ENCODE results near the gene CHRM1. TPM values are rescaled to one million over a fixed set of nuclear protein-coding genes. Genes with fewer than 3 reads are reported as not detected.

CHRM1 gene
- total RNA-seq, 2 experiments from 2014 or later, result not detected

GRCh38 chr11:62910141-62910882, 10.9 kb downstream of the CHRM1 start:
- ChIA-PET CTCF (interaction anchor here (0.6 to 1.8 kb wide), 4 partner anchors 12 to 527 kb away, joined by 3 to 10 read pairs (median 6); no protein-coding TSS in a partner anchor), POLR2A (no interaction called here)

DNA sequence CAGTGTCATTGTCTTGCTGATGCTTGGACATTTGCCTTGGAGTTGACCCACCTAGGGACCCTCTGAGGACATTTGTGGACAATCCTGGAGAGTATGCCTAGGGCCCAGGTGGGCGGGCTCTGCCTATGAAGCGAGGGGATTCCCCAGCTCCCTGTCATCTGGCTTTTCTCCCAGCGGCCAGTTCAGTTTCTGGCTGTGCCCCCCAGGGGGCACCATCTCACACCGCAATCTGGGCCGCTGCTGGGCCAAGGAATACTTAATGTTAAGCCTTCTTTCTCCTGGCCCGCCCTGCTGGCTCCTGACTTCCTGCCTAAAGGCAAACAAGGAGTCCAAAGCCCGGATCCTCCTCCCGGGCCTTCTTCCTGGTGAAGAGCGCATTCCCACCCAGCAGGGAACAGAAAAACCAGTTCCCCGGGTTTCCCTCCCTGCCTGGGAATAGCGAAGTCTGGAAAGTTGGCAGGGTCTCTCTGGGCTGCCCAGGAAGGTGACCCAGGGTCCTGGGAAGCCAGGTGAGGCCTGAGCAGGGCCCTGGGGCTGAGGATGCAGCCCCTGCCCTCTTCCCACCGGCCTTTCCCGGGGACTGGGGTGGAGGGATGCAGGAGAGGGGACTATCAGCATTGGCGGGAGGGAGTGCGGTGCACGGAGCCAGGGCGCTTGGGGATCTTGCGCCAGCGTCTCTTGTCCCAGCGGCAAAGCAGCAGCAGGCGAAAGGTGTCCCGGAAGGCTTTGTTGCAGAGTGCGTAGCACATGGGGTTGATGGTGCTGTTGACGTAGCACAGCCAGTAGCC, 11.9 kb downstream of the CHRM1 start:
- ChIA-PET POLR2A (no interaction called here), CTCF (interaction anchor here (0.7 to 4.0 kb wide), 5 partner anchors 9 to 115 kb away, joined by 3 to 30 read pairs (median 6); no protein-coding TSS in a partner anchor)

DNA sequence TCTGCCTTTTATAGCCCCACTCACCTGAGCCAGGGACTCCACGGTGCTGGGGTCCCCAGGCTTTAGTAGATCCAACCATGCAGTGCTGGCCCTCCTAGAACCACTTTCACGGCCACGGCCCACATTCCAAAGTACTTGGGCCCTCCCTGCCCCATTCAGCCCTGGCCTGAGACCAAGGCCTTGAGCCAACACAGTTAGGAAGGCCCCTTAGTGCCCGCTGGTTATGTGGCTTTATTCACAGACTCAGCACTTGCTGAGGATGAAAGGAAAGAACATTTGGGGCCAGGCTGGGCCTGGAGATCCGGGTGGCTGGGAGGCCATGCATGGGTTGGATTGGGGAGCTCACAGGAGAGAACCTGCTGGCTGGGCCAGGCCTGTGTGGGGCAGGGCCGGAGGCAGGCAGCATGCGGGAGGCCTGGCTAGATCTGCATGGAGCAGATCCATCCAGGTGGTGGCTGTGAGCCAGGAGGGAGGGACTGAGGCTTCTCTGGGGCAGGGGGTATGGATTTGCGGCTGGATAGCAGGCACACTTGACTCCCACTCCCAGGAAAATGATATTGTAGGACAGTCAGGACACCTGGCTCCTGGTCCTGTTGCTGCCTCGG, 12.6 kb downstream of the CHRM1 start:
- CTCF ChIA-PET, result interaction anchor here (0.7 to 5.9 kb wide), 5 partner anchors 10 to 113 kb away, joined by 3 to 170 read pairs (median 6); no protein-coding TSS in a partner anchor
- POLR2A ChIA-PET, result no interaction called here

DNA sequence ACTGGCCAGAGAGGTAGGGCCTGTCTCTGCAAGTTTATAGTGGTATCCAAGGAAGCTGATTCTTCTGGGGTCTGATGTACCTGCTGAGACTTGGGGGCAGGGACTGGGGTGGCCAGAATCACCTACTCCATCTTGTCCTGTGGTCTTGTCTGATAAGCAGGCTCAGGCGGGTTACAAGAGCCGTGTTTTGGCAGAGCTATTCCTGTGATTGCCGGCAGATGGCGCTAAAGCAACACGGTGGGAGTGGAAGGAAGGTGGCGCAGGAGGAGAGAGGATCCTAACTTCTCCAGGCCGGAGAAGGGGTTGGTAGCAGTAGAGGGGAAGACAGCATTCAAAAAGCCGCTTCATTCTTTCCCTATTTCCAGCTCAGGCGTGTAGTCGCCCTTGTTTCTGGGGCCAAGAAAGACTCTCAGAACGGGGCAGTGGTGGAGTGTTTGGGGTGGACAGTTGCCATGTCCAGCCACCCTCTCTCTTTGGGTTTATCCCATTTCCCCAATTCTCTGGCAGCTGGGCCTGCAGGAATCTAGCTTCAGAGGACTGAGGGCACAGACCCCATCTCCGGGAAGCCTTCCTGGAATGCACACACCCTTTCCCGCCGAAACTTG, 15.1 kb downstream of the CHRM1 start:
- POLR2A ChIA-PET, result no interaction called here

DNA sequence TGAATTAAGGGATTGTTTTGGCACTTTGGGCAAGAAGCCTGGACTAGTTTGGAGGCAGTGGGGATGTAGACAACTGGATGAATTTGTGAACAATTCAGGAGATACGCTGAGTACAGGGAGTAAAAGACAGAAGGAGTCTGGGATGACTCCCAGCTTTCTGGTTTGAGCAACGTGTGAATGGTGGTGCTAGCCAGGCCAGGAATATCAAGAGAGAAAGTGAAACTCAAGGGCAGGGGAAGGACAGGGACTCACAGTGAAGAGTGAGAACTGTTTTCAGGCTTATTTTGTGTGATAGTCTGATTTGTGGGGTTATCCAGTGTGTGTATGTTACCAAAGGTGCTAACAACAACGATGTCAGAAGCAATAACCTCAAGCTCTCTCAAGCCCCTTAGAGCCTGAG, 15.9 kb downstream of the CHRM1 start:
- POLR2A ChIA-PET, result interaction anchor here (0.9 kb wide), 1 partner anchor 67 kb away, joined by 3 read pairs; no protein-coding TSS in a partner anchor

More for the DNA sequence above, 15.1 kb downstream of the CHRM1 start:
- CTCF ChIA-PET, result interaction anchor here (0.6 to 5.9 kb wide), 28 partner anchors 9 to 447 kb away, joined by 3 to 170 read pairs (median 5); partner anchors contain the start of gene SLC22A8

GRCh38 chr11:62902932-62903331, 18.2 kb downstream of the CHRM1 start:
- ChIA-PET CTCF (interaction anchor here (0.6 to 5.9 kb wide), 5 partner anchors 11 to 231 kb away, joined by 3 to 170 read pairs (median 4); partner anchors contain the start of gene UQCC3), POLR2A (interaction anchor here (0.7 to 1.0 kb wide), 2 partner anchors 22 to 149 kb away, joined by 3 to 6 read pairs; partner anchors contain the start of genes SLC3A2 and ZBTB3)

More for the DNA sequence above, 15.9 kb downstream of the CHRM1 start:
- CTCF ChIA-PET, result interaction anchor here (0.6 to 5.9 kb wide), 26 partner anchors 10 to 447 kb away, joined by 3 to 170 read pairs (median 5); partner anchors contain the start of gene SLC22A8

- ChIA-PET CTCF (interaction anchor here (0.6 to 0.7 kb wide), 2 partner anchors 11 to 85 kb away, joined by 3 to 4 read pairs; no protein-coding TSS in a partner anchor), POLR2A (interaction anchor here (0.6 kb wide), 2 partner anchors 92 to 773 kb away, joined by 3 to 5 read pairs; partner anchors contain the start of gene ATL3)
Measured at GRCh38 chr11:62898027-62898426, 23.1 kb downstream of the CHRM1 start.

DNA sequence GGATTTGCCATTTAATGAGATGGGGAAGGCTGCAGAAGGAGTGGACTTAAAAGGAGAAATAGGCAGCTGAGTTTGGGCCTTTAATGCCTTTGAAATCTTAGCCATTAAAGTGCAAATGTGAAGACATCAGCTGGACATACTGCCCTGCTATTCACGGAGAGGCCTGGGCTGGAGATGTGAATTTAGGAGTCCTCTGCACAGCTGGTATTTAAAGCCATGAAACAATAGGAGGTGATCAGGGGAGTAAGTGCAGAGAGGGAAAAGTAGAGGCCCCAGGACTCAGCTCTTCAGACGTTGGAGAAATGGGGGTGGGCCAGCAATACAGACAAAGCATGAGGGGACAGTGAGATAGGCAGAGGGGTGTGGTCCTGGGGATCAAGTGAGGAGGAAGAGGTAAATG, 23.9 kb downstream of the CHRM1 start:
- POLR2A ChIA-PET, result no interaction called here

GRCh38 chr11:62896049-62896448, 25.1 kb downstream of the CHRM1 start:
- ChIA-PET CTCF (no interaction called here), POLR2A (no interaction called here)

More for the DNA sequence above, 23.9 kb downstream of the CHRM1 start:
- CTCF ChIA-PET, result no interaction called here

DNA sequence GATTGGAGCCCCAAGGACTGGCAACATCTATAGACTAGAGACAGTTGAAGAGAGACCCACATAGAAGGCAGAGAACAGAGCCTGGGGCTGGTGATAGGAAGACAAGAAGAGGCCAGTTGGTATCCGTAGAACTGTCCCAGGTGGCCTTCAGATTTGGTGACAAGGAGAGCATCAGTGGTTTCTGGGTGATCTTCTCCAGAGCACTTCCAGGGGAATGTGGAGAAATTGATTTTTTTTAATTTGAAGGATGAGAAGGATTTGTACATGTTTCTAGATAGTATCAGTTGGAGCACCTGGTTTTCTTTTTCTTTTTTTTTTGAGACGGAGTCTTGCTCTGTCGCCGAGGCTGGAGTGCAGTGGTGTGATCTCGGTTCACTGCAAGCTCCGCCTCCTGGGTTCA, 25.7 kb downstream of the CHRM1 start:
- ChIA-PET POLR2A (no interaction called here), CTCF (no interaction called here)

DNA sequence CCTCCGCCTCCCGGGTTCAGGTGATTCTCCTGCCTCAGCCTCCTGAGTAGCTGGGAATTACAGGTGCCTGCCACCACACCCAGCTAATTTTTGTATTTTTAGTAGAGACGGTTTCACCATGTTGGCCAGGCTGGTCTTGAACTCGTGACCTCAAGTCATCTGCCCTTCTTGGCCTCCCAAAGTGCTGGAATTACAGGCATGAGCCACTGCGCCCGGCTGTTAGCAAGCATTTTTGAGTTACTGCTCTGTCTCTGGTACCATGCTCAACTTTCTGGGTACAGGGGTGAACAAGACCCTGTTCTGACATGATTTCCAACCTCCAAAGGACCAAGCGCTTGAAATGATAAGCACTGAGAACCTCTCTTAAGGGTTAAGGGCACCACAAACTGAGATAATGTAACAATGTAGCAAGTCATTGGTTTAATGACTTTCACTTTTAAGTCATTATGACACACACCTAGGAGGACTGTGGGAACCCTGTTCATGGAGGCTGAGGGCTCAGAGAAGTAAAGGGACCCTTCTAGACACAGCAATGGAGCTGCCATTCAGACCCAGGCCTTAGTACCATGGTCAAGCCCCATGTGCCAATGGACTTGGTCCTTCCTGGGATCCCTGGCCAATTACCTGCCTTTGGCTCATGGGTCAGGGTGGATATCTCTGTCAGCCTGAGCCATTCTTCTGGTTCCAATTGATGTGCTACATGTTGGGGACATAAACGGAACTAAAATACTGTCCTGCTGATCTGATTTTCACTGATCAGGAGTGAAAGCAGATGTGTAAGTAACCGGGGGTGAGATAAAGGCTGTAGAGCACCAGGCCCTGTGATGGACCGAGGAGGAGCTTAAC, 28.9 kb downstream of the CHRM1 start:
- CTCF ChIA-PET, result interaction anchor here (0.7 to 2.7 kb wide), 4 partner anchors 11 to 817 kb away, joined by 3 to 11 read pairs (median 5); partner anchors contain the start of gene SLC3A2
- POLR2A ChIA-PET, result no interaction called here

DNA sequence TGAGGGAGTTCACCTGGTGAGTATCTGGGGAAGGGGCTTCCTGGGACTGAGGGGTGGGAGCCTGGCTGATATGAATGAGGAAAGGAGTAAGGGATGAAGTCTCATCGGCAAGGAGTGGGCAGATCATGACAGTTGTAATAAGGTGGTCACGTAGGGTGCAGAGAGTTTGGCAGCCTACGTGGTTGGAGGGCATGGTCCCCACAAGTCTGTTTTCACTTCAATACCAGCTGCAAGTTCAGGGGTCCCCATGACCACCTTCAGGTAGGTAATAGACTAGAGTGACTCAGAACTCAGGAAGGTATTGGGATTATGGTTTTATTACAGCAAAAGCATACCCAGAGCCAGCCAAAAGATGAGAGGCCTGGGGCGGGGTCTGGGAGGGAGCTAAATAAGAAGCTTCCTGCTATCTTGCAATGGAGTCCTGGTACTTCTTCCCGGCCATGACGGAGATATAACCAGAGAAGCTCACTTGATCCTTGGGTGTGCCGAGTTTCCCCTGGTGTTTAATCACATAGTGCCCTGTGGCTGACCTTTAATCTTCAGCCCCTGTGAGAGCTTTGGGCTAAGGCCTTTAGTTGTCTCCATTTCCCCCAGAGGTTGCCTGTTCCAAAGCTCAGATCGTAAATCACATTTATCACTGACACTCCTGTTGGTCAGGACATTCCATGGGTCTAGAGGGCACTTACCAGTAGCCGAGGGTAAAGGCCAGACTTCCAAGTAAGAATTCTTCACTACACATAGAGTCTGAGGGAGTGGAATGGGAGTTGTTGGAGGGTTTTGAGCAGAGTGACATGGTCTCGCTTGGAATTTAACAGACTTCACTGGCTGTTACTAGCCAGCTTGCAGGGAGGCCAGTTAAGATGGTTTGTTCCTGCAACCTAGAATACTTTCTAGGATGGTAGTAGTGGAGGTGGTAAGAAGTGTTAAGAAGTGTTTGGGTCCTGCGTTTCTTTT, 31.4 kb downstream of the CHRM1 start:
- POLR2A ChIA-PET, result interaction anchor here (1.6 kb wide), 1 partner anchor 9 kb away, joined by 6 read pairs; no protein-coding TSS in a partner anchor
- CTCF ChIA-PET, result interaction anchor here (0.8 to 1.0 kb wide), 2 partner anchors 8 to 16 kb away, joined by 3 to 4 read pairs; no protein-coding TSS in a partner anchor

GRCh38 chr11:62889126-62889483, 32.1 kb downstream of the CHRM1 start:
- ChIA-PET CTCF (no interaction called here), POLR2A (interaction anchor here (1.6 kb wide), 1 partner anchor 8 kb away, joined by 6 read pairs; no protein-coding TSS in a partner anchor)

DNA sequence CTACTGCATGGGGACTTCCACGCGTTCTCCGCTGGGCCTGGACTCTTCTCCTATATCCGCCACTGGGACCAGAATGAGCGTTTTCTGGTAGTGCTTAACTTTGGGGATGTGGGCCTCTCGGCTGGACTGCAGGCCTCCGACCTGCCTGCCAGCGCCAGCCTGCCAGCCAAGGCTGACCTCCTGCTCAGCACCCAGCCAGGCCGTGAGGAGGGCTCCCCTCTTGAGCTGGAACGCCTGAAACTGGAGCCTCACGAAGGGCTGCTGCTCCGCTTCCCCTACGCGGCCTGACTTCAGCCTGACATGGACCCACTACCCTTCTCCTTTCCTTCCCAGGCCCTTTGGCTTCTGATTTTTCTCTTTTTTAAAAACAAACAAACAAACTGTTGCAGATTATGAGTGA, 32.8 kb downstream of the CHRM1 start:
- CTCF ChIA-PET, result no interaction called here
- POLR2A ChIA-PET, result interaction anchor here (8.4 kb wide), 1 partner anchor 34 kb away, joined by 170 read pairs; no protein-coding TSS in a partner anchor

GRCh38 chr11:62885137-62885750, 35.9 kb downstream of the CHRM1 start:
- POLR2A ChIA-PET, result interaction anchor here (8.4 kb wide), 1 partner anchor 31 kb away, joined by 170 read pairs; no protein-coding TSS in a partner anchor

GRCh38 chr11:62883673-62884072, 37.5 kb downstream of the CHRM1 start:
- CTCF ChIA-PET, result interaction anchor here (0.6 to 2.9 kb wide), 3 partner anchors 18 to 57 kb away, joined by 3 to 12 read pairs (median 3); no protein-coding TSS in a partner anchor
- POLR2A ChIA-PET, result interaction anchor here (1.0 to 8.4 kb wide), 4 partner anchors 29 to 97 kb away, joined by 3 to 170 read pairs (median 5); partner anchors contain the start of genes STX5 and TMEM179B

More at GRCh38 chr11:62885137-62885750, 35.9 kb downstream of the CHRM1 start:
- CTCF ChIA-PET, result interaction anchor here (1.0 to 1.7 kb wide), 2 partner anchors 21 kb away, joined by 4 to 5 read pairs; no protein-coding TSS in a partner anchor

Data from activated CD8-positive, alpha-beta memory T cell treated with anti-CD3 and anti-CD28 coated beads for 36 hours (primary cell).